22Rv1 (cell line): ENCODE measurements around the gene HRH3.

ENCODE experiments used
- CTCF ChIP-seq: fragments of 450-650 bp; IDR thresholded peaks from 2 replicates; pipeline ENCODE4 v1.5.1; 2017; ENCODE audit warnings: mild to moderate bottlenecking
- ZFX ChIP-seq: fragments of 450-650 bp; IDR thresholded peaks from 2 replicates; pipeline ENCODE4 v1.6.1; 2017; ENCODE audit warnings: antibody characterized with exemption, borderline replicate concordance

GRCh38 chr20:62241506-62241905 is 21.4 kb upstream of the HRH3 start:
- TF ChIP-seq CTCF = no peak
- no peak for TF ChIP-seq ZFX
